Gastrocnemius medialis (tissue), 4 donors: ENCODE data around the gene MLLT10.

ENCODE experiments used
- POLR2A ChIP-seq, 2 donors: fragments of 450-650 bp; IDR thresholded peaks; one replicate each; pipeline ENCODE4 v1.6.1; 2017; ENCODE audit warnings: antibody characterized with exemption in 2 of 2, mild to moderate bottlenecking in 2 of 2, moderate library complexity in 2 of 2
- TF ChIP-seq, protein P1 (sequence below), 5 experiments: fragments of 450-650 bp in 3 of 5; fragments of 200-600 bp in 2 of 5; sonication (generic) in 2 of 5; IDR thresholded peaks in 4 of 5; conservative IDR thresholded peaks in 1 of 5; 1 replicate in 4 of 5; 2 replicates in 1 of 5; pipeline ENCODE4 v1.5.1; 2016 to 2019; ENCODE audit warnings: antibody characterized with exemption in 5 of 5, mild to moderate bottlenecking in 3 of 5, moderate library complexity in 3 of 5

DNA sequence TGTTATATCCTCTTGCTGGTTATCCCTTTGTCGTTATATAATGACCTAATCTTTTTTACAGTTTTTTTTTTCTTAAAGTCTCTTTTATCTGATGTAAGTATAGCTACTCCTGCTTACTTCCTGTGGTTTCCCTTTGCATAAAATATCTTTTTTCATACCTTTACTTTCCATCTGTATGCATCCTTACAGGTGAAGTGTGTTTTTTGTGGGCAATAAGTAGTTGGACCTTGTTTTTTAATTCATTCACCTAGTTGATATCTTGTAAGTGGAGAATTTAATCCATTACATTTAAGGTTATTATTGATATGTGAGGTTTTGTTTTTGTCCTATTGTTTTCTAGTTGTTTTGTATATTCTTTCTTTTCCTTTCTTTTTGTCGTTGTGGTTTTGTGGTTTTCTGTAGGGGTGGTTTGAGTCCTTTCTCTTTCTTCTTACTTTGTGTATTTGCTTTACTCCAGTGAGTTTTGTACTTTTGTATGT, 168.6 kb downstream of the MLLT10 start:
- TF ChIP-seq POLR2A (IDR thresholded peaks at IDR 0.05) = no peak
- TF ChIP-seq, protein P1, sequence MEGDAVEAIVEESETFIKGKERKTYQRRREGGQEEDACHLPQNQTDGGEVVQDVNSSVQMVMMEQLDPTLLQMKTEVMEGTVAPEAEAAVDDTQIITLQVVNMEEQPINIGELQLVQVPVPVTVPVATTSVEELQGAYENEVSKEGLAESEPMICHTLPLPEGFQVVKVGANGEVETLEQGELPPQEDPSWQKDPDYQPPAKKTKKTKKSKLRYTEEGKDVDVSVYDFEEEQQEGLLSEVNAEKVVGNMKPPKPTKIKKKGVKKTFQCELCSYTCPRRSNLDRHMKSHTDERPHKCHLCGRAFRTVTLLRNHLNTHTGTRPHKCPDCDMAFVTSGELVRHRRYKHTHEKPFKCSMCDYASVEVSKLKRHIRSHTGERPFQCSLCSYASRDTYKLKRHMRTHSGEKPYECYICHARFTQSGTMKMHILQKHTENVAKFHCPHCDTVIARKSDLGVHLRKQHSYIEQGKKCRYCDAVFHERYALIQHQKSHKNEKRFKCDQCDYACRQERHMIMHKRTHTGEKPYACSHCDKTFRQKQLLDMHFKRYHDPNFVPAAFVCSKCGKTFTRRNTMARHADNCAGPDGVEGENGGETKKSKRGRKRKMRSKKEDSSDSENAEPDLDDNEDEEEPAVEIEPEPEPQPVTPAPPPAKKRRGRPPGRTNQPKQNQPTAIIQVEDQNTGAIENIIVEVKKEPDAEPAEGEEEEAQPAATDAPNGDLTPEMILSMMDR (IDR thresholded peaks at IDR 0.05 in 4 of 5, conservative IDR thresholded peaks at IDR 0.05 in 1 of 5) = no peak
